ENCODE results near the gene ABCB4. TPM values are rescaled to one million over a fixed set of nuclear protein-coding genes. Genes with fewer than 3 reads are reported as not detected.

The ABCB4 gene
- total RNA-seq, 4 donors from 2014 or later = 0.17 to 4.3 (median 3.7) TPM; not detected in 1

DNA sequence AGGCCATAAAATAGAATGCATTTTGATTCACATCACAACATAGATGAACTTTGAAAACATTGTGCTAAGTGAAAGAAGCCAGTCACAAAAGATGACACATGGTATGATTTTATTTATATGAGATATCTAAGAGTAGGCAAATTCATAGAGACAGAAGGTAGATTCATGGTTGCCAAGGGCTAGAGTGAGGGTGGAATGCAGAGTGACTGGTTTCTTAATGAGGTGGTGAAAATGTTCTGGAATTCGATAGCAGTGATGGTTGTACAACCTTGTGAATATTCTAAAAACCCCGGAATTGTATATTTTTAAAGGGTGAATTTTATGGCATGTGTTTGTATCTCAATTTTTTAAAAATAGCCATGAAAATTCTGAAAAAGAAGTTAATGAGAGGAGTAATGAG lies 42.9 kb downstream of the ABCB4 start:
- no peaks in the 10 kb centered on the region for H3K4me1 ChIP-seq
- no peaks in the 10 kb centered on the region for H3K27me3 ChIP-seq
- TF ChIP-seq POLR2A (IDR thresholded peaks at IDR 0.05) (no peak), CTCF (IDR thresholded peaks at IDR 0.05) (no peak)
- no peaks in the 10 kb centered on the region for H3K36me3 ChIP-seq
- no peaks in the 10 kb centered on the region for H3K9me3 ChIP-seq
- H3K27ac ChIP-seq = no peak overlapping the region
- H3K4me3 ChIP-seq (replicated peaks in 1 of 3) = no peak overlapping the region
- no peak for DNase-seq
- 84 to 88% methylated on average over 2 of the region's 2 CpGs for WGBS, 2 donors
- intact Hi-C loops (cut with DNase I) = no loop called here

DNA sequence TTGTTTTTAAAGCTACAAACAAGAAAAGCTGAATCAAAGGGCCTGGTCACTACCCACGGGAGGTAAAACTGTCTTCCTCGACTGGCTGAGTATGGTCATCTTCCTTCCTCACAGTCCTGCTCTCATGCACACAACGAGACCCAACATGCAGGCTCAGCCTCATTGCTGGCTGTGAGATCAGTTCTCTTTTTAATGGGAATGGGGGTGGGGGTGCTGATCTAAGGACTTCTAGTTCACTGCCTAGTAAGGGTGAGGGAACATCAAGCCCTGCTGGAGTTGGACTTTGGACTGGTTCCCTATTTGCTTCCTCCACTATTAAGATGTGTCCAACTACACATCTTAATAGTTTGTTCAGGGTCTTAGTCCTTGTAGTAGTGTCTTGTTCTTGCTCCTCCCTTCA lies 48.2 kb downstream of the ABCB4 start:
- H3K4me1 ChIP-seq = no peaks in the 10 kb centered on the region
- H3K27ac ChIP-seq = no peak overlapping the region
- H3K36me3 ChIP-seq = no peaks in the 10 kb centered on the region
- H3K9me3 ChIP-seq = no peaks in the 10 kb centered on the region
- H3K4me3 ChIP-seq (replicated peaks in 1 of 3) = no peak overlapping the region
- 82% methylated on average over 3 of the region's 3 CpGs for WGBS, 2 donors
- intact Hi-C loops (cut with DNase I) = no loop called here
- no peaks in the 10 kb centered on the region for H3K27me3 ChIP-seq
- DNase-seq = no peak
- TF ChIP-seq POLR2A (IDR thresholded peaks at IDR 0.05) (no peak), CTCF (IDR thresholded peaks at IDR 0.05) (no peak)

DNA sequence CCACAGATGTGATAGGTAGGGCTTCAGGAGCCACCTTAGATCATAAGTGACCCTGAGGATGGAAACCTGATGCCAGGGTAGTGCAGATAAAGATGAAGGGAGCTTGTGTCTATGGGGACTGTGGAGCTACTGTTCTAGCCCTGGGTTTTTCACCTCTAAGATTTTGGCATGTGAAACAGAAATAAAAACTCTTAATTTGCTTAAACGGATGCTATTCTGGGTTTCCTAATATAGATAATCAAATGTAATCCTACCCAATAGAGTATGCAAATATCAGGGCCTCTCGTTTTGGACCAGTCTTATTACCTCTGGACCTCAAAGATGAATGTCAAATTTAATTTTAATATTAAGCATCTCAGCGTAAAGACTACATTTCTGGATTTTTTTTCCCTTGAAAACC lies 49.3 kb downstream of the ABCB4 start:
- Histone ChIP-seq H3K27me3 (no peaks in the 10 kb centered on the region), H3K9me3 (no peaks in the 10 kb centered on the region), H3K4me1 (no peaks in the 10 kb centered on the region), H3K27ac (no peak overlapping the region), H3K36me3 (no peaks in the 10 kb centered on the region), H3K4me3 (replicated peaks in 1 of 3) (no peak overlapping the region)
- TF ChIP-seq POLR2A (IDR thresholded peaks at IDR 0.05) = no peak
- TF ChIP-seq CTCF (IDR thresholded peaks at IDR 0.05) = no peak
- no peak for DNase-seq
- intact Hi-C loops (cut with DNase I) = no loop called here
- WGBS, 2 donors = 88 to 89% methylated on average over 3 of the region's 3 CpGs

DNA sequence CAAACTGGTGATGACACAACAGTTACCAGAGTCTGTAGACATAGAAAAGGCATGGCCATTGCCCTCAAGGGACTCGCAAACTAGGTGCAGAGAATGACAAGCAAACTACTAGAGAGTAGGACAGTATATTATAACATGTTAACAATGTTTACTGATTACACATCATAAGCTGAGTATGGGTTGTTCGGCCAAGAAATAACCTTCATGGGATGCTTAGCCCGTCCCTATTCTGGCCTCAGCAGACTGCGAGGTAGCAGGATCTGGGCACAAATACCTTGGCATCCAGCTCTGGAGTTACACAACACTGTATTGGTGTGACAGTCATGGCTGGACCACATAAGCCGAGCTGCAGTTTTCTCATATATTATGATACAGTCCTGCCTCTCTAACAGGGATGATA lies 51.4 kb downstream of the ABCB4 start:
- Histone ChIP-seq H3K27me3 (no peaks in the 10 kb centered on the region), H3K9me3 (no peaks in the 10 kb centered on the region), H3K36me3 (no peaks in the 10 kb centered on the region), H3K27ac (no peak overlapping the region), H3K4me1 (no peaks in the 10 kb centered on the region), H3K4me3 (replicated peaks in 1 of 3) (no peak overlapping the region)
- intact Hi-C loops (cut with DNase I) = no loop called here
- 93 to 94% methylated on average over 5 of the region's 5 CpGs for WGBS, 2 donors
- no peak for TF ChIP-seq CTCF (IDR thresholded peaks at IDR 0.05)
- DNase-seq = no peak

GRCh38 chr7:87420173-87420572 lies 55.3 kb downstream of the ABCB4 start:
- no peaks in the 10 kb centered on the region for H3K9me3 ChIP-seq
- H3K36me3 ChIP-seq = no peaks in the 10 kb centered on the region
- DNase-seq = no peak
- intact Hi-C loops (cut with DNase I) = no loop called here
- H3K27ac ChIP-seq = no peak overlapping the region
- 86 to 91% methylated on average over 4 of the region's 4 CpGs for WGBS, 2 donors
- no peaks in the 10 kb centered on the region for H3K27me3 ChIP-seq
- TF ChIP-seq POLR2A (IDR thresholded peaks at IDR 0.05) = no peak
- no peak for TF ChIP-seq CTCF (IDR thresholded peaks at IDR 0.05)
- no peak overlapping the region for H3K4me3 ChIP-seq (replicated peaks in 1 of 3)
- no peaks in the 10 kb centered on the region for H3K4me1 ChIP-seq

Data from thyroid gland (tissue), 4 donors.